Activated CD8-positive, alpha-beta memory T cell treated with anti-CD3 and anti-CD28 coated beads, Interleukin-2, amount 50 U/mL, for 1 hour (primary cell): ENCODE data around the gene CNIH2.
A peak's percentile ranks its signal among the peaks of the same experiment; 100 is the strongest.

Experiments used
- DNase-seq: peaks from one replicate; pipeline ENCODE4 v3.0.0-alpha.2; 2020; ENCODE audit errors: extremely low read depth

CNIH2 gene

GRCh38 chr11:66259225-66259624 is 18.8 kb upstream of the CNIH2 start:
- no peak for DNase-seq

- no peak for DNase-seq
Measured at GRCh38 chr11:66259956-66260355, 18.0 kb upstream of the CNIH2 start.

GRCh38 chr11:66261578-66261977 is 16.4 kb upstream of the CNIH2 start:
- DNase-seq: no peak

DNA sequence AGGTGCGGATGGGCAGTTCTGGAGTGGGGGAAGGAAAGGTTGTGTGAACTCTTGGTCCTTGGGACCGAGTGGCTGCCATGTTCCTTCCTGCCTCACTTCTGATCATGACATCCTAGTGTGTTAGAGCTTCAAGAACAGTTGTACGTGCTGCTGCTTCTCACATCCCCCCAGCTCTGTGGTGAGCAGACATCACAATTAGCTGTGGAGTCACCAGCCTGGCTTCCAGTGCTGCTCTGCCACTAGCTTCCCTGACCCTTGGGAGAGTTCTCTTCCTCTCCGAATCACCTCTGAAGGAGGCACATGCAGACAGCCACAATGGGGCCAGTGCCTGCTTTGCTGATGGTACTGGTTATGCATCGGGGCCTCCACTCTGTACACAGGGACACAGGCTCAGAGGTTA is 15.8 kb upstream of the CNIH2 start:
- DNase-seq: no peak

- DNase-seq: no peak
Measured at GRCh38 chr11:66262696-66263095, 15.3 kb upstream of the CNIH2 start.

- no peak for DNase-seq
Measured at GRCh38 chr11:66263231-66263630, 14.7 kb upstream of the CNIH2 start.

DNA sequence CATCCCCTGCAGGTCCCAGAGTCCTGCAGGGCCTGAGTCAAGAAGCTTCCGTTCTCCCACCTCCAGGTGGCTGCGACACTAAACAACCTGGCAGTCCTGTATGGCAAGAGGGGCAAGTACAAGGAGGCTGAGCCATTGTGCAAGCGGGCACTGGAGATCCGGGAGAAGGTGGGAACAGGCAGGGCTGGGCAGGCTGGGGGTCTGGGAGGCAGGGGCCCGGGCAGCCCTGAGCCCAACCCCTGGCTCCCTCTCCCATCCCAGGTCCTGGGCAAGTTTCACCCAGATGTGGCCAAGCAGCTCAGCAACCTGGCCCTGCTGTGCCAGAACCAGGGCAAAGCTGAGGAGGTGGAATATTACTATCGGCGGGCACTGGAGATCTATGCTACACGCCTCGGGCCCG is 14.2 kb upstream of the CNIH2 start:
- DNase-seq: no peak

DNA sequence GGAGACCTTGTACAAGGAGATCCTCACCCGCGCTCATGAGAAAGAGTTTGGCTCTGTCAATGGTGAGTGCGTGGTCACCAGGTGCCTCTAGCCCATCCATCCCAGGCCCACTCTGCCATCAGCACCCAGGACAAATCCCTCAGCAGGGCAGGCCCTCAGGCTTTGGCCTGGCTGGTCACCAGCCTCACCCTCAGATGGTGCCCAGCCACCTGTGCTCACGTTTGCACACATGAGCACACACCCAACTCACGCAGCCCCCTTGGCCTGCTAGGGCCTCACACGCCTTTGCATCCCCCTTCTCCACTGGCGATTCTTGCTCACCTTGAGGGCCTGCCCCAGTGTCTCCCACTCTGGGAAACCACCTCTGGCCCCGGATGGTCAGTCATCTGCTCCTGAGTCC is 13.6 kb upstream of the CNIH2 start:
- no peak for DNase-seq

DNA sequence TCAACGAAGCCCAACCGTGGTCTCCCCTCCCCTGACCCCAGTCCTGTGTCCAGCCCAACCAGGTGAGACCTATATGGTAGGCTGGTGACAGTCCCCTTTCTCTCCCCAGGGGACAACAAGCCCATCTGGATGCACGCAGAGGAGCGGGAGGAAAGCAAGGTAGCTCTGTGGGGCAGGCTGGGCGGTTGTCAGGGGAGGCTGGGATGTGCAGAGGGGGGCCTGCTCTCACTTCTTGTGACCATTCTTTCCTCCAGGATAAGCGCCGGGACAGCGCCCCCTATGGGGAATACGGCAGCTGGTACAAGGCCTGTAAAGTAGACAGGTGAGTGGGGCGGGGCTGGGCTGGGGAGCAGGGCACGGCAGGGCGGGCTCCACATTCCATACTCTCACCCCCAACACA is 13.1 kb upstream of the CNIH2 start:
- no peak for DNase-seq

- DNase-seq: no peak
Measured at GRCh38 chr11:66265531-66266377, 12.2 kb upstream of the CNIH2 start.

GRCh38 chr11:66266378-66267038 is 11.5 kb upstream of the CNIH2 start:
- no peak for DNase-seq

DNA sequence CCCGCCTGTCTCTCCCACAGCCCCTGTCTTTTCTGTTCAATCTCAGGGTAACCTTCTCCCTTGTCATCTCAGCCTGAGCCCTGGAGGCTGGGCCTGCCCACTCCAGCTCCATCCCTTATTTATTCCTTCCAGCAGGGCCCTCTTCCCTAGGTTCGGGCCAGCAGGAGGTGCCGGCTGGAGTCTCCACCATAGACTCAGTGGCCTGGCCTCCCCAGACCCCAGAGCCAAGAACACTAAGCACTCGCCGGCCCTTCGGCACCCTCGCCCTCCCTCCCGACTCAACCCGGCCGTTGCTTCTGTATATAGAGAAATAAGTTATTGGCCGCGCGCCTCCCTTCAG is 11.0 kb upstream of the CNIH2 start:
- DNase-seq: no peak

DNA sequence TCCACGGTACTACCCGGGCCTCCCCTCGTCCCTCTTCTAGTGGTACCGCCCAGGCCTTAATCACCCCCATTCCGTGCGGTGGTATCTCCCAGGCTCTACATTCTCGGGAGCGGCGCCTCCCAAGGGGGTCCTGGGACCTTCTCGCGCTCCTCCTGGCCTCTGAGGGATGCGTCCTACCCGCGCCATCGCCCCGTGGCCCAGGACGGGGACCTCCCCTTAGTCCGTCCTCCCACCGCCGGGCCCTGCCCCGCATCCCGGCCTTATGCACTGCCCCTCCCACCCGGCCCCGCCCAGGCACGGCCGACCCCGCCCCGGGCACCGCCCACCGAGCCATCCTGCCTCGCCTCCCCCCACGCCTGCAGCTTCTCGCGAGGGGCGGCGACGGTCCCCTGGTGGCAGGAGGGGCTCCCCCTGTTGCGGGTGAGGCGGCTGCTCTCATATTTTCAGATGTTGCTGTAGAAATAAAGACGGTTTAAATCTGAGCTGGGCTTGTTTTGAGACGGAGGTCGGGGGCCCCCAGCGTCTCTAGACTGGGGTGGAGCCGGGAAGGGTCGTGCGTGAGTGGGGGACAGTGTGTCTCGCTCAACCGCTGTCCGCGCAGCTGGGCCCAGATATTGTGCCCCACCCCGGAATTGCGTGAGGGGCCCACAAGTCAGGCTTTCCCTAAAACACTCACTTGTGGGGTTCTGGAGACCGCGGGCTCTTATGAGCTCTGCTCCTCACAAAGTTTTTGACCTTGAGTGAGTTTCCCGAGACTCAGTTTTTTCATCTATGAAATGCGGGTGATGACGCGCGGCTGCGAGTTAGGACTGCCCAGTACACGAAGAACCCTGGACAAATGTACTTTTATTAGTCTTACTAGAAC is 10.4 kb upstream of the CNIH2 start:
- peak; percentile 59 for DNase-seq

DNA sequence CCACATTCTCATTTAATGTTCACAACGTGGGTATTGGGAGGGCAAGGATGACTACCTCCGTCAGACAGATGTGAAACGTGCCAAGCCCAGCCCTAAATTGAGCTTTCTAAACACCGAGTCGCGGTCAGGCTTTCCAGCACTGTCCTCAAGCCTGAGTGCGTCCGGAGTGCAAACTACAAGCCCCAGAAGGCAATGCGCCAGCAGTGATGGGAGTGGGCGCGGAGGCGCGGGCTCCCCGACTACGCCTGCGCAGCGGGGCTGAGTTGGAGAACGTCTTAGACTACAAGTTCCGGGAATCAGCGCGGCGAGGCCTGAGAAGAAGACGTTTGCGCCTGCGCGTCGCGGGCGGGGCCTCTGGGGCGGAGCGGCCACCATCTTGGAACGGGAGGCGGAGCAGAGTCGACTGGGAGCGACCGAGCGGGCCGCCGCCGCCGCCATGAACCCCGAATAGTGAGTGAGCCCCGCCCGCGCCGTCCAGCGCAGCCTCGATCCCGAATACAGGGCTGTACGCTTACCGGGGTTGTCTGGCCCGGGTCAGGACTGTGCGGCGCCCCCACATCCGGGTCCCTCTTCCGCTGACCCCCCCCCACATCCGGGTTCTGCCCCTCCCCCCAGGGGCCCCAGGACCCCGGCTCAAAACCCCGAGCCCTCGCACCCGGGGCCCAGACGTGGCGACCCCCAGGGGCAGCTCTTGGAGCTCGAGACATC is 9.6 kb upstream of the CNIH2 start, which contains the start of gene RAB1B:
TSS of gene RAB1B (plus strand) at position 396 of the 708 bp plus-strand sequence. CDS start at position 437, 41 bp downstream.
- DNase-seq: peak; percentile 99

- DNase-seq: no peak
Measured at GRCh38 chr11:66268952-66269905, 8.7 kb upstream of the CNIH2 start.

GRCh38 chr11:66271816-66272215 is 6.2 kb upstream of the CNIH2 start:
- DNase-seq: no peak

DNA sequence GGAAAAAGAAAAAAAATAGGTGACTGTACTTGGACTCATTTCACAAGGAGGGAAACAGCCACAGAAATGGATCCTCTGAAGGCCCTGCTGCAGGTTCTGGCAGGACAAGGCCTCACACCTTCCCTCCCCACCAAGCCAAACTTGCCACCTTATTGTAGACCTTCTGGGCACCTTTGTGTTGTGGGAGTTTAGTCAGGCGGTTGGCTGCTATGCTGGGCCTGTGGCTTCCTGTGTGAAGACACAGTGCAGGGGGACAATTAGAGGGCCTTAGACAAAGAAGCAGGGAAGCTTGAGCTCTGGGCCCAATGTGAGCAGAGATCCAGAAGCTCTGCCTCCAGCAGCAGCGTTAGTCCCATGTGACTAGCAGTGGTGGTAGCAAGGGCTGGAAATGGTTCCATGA is 5.4 kb upstream of the CNIH2 start:
- no peak for DNase-seq

GRCh38 chr11:66274219-66274618 is 3.8 kb upstream of the CNIH2 start:
- DNase-seq: no peak

DNA sequence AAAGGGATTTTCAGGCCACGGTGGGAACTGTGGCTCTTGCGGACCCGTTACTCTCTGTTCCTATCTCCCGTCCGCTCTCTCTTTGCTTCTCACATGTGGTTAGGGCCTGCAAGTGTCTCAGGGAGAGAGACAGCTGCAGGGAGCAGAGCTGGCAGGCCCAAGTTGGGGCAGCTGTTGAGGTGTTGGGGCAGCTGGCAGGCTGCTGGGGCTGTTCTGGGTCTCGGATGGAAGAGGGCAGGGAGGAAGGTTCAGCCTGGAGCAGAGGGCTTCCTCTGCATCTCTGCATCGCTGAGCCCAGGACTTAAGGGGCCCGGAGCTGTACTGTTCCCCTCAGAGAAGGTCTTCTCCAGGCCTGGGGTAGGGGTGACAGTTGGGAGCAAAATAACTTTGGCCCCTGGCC is 2.6 kb upstream of the CNIH2 start:
- no peak for DNase-seq

GRCh38 chr11:66275984-66276612 is 1.9 kb upstream of the CNIH2 start:
- no peak for DNase-seq
